Brain microvascular endothelial cell (primary cell): Measurements from ENCODE around the gene ATL3.

Source experiments
- DNase-seq: peaks from one replicate; pipeline ENCODE4 v3.0.0-alpha.2; 2020
- H3K27ac ChIP-seq: fragments of 250-450 bp; sonication (Bioruptor Pico); 2 replicates; pipeline ENCODE4 v1.5.1; 2020; ENCODE audit warnings: mild to moderate bottlenecking, moderate library complexity
- H3K27me3 ChIP-seq: fragments of 250-450 bp; sonication (Bioruptor Pico); replicated peaks from 2 replicates; pipeline ENCODE4 v1.5.1; 2020; ENCODE audit warnings: mild to moderate bottlenecking
- H3K36me3 ChIP-seq: fragments of 250-450 bp; sonication (Bioruptor Pico); replicated peaks from 2 replicates; pipeline ENCODE4 v1.5.1; 2020; ENCODE audit warnings: mild to moderate bottlenecking
- H3K4me3 ChIP-seq: 2 replicates; pipeline ENCODE4 v1.5.1; 2011; ENCODE audit warnings: low read depth, mild to moderate bottlenecking, control low read depth, low read length, moderate library complexity
- CTCF ChIP-seq: IDR thresholded peaks from 2 replicates; pipeline ENCODE4 v1.5.1; 2011; ENCODE audit warnings: low read depth, mild to moderate bottlenecking, moderate library complexity, low read length, control low read depth, inconsistent platforms; ENCODE audit errors: missing control alignments
- in situ Hi-C: cut with HindIII; loops from 2 replicates; pipeline ENCODE4 v1.10.0; 2017; ENCODE audit warnings: low sequenced_read_pairs, low pct_ligation_motif_present

The ATL3 gene

GRCh38 chr11:63611395-63611747 lies 59.8 kb downstream of the ATL3 start:
- Histone ChIP-seq H3K36me3 (no peaks in the 10 kb centered on the region), H3K4me3 (no peak overlapping the region), H3K27me3 (no peaks in the 10 kb centered on the region), H3K27ac (no peak overlapping the region)
- in situ Hi-C loops: no loop called here
- no peak for TF ChIP-seq CTCF
- DNase-seq: no peak

GRCh38 chr11:63610604-63611394 lies 60.4 kb downstream of the ATL3 start:
- in situ Hi-C loops: no loop called here
- peak; percentile 33 for DNase-seq
- TF ChIP-seq CTCF: no peak
- Histone ChIP-seq H3K36me3 (no peaks in the 10 kb centered on the region), H3K27me3 (no peaks in the 10 kb centered on the region), H3K4me3 (no peak overlapping the region), H3K27ac (no peak overlapping the region)

GRCh38 chr11:63609971-63610580 lies 61.1 kb downstream of the ATL3 start:
- no peak overlapping the region for H3K4me3 ChIP-seq
- in situ Hi-C loops: no loop called here
- H3K27ac ChIP-seq: no peak overlapping the region
- H3K36me3 ChIP-seq: no peaks in the 10 kb centered on the region
- TF ChIP-seq CTCF: no peak
- no peak for DNase-seq
- no peaks in the 10 kb centered on the region for H3K27me3 ChIP-seq

GRCh38 chr11:63609536-63609935 lies 61.6 kb downstream of the ATL3 start:
- in situ Hi-C loops: no loop called here
- DNase-seq: no peak
- no peaks in the 10 kb centered on the region for H3K27me3 ChIP-seq
- no peaks in the 10 kb centered on the region for H3K36me3 ChIP-seq
- no peak for TF ChIP-seq CTCF
- H3K4me3 ChIP-seq: no peak overlapping the region
- H3K27ac ChIP-seq: no peak overlapping the region

- Histone ChIP-seq H3K36me3 (no peaks in the 10 kb centered on the region), H3K27ac (peak overlapping the region; percentile 81), H3K27me3 (no peaks in the 10 kb centered on the region), H3K4me3 (no peak overlapping the region)
- in situ Hi-C loops: no loop called here
- DNase-seq: peak; percentile 83
- no peak for TF ChIP-seq CTCF
Observed at GRCh38 chr11:63608353-63609345, 62.5 kb downstream of the ATL3 start.
